Subcutaneous adipose tissue (tissue), 4 donors: ENCODE measurements around the gene SLC16A4. TPM values are rescaled to one million over a fixed set of nuclear protein-coding genes. Genes with fewer than 3 reads are reported as not detected.

Experiments
- CTCF ChIP-seq: fragments of 450-650 bp; IDR thresholded peaks from one replicate; pipeline ENCODE4 v1.5.1; 2016; ENCODE audit warnings: low read depth, mild to moderate bottlenecking, control low read depth, antibody characterized with exemption, moderate library complexity
- total RNA-seq, 4 donors: library from RNA; depleted of rRNA; stranded (reverse); fragments of >200 nt; gene quantifications; one replicate each; pipeline ENCODE4 v1.1.0, GENCODE V29; 2016

SLC16A4 gene
- total RNA-seq, 4 donors from 2014 or later: 1.9 to 7.3 (median 4.1) TPM

- TF ChIP-seq CTCF: no peak
Measured at GRCh38 chr1:110404401-110404800, 13.6 kb upstream of the SLC16A4 start.

GRCh38 chr1:110403805-110404204 is 13.0 kb upstream of the SLC16A4 start:
- no peak for TF ChIP-seq CTCF

- TF ChIP-seq CTCF: no peak
Measured at GRCh38 chr1:110394493-110394820, 3.6 kb upstream of the SLC16A4 start.

GRCh38 chr1:110393691-110394492 is 3.1 kb upstream of the SLC16A4 start:
- no peak for TF ChIP-seq CTCF

GRCh38 chr1:110393286-110393685 is 2.5 kb upstream of the SLC16A4 start:
- TF ChIP-seq CTCF: no peak

- TF ChIP-seq CTCF: no peak
Measured at GRCh38 chr1:110390096-110390495, 730 bp downstream of the SLC16A4 start.

GRCh38 chr1:110387048-110387754 is 3.6 kb downstream of the SLC16A4 start:
- TF ChIP-seq CTCF: no peak
